Common myeloid progenitor, CD34-positive (primary cell): ENCODE data around the gene TBC1D5.

Experiments
- CTCF ChIA-PET: fragments of 350-600 bp; sonication (Branson Sonifier 250); formaldehyde crosslinking; loops from one replicate; lab custom pipeline; 2021; ENCODE audit warnings: antibody characterized with exemption; lab: Charles Lee
- POLR2A ChIA-PET: fragments of 350-600 bp; sonication (Branson Sonifier 250); formaldehyde crosslinking; loops from one replicate; lab custom pipeline; 2021; ENCODE audit warnings: antibody characterized with exemption; lab: Charles Lee
- DNase-seq, 3 donors: peaks; one replicate each; pipeline versions ENCODE4 v3.0.0 to v3.0.0-alpha.2; 2013
- H3K27ac ChIP-seq, 2 experiments: 1 replicate in 1 of 2; 2 replicates in 1 of 2; pipeline ENCODE4 v1.7.0; 2013; ENCODE audit warnings: inconsistent platforms in 2 of 2, low read length in 2 of 2, mild to moderate bottlenecking in 2 of 2, low read depth in 1 of 2, moderate library complexity in 1 of 2; ENCODE audit not compliant: severe bottlenecking in 2 of 2, insufficient read depth in 1 of 2, poor library complexity in 1 of 2
- H3K27me3 ChIP-seq, 5 experiments: replicated peaks in 2 of 5; 1 replicate in 3 of 5; 2 replicates in 2 of 5; pipeline versions ENCODE4 v1.6.1 to v1.7.0; 2013; ENCODE audit warnings: low read length in 4 of 5, mild to moderate bottlenecking in 2 of 5, moderate library complexity in 2 of 5, inconsistent platforms in 1 of 5; ENCODE audit not compliant: insufficient read depth in 5 of 5, control insufficient read depth in 4 of 5
- H3K36me3 ChIP-seq, 4 experiments: 1 replicate in 2 of 4; 2 replicates in 2 of 4; pipeline versions ENCODE4 v1.6.1 to v1.7.0; 2013; ENCODE audit warnings: low read length in 3 of 4, control low read depth in 1 of 4, mild to moderate bottlenecking in 1 of 4; ENCODE audit not compliant: control insufficient read depth in 4 of 4, insufficient read depth in 4 of 4
- H3K4me1 ChIP-seq, 4 experiments: 1 replicate in 3 of 4; 2 replicates in 1 of 4; pipeline versions ENCODE4 v1.6.1 to v1.7.1; 2013; ENCODE audit warnings: low read length in 3 of 4, mild to moderate bottlenecking in 3 of 4, control low read depth in 1 of 4, inconsistent platforms in 1 of 4, moderate library complexity in 1 of 4; ENCODE audit not compliant: control insufficient read depth in 4 of 4, insufficient read depth in 4 of 4; ENCODE audit errors: control extremely low read depth in 1 of 4
- H3K4me3 ChIP-seq, 7 experiments: 1 replicate in 4 of 7; 2 replicates in 3 of 7; pipeline versions ENCODE4 v1.5.1 to v1.7.0; 2013; ENCODE audit warnings: mild to moderate bottlenecking in 7 of 7, low read length in 6 of 7, moderate library complexity in 6 of 7, inconsistent platforms in 2 of 7, low read depth in 2 of 7, control low read depth in 1 of 7; ENCODE audit not compliant: insufficient read depth in 4 of 7, control insufficient read depth in 1 of 7; ENCODE audit errors: extremely low read depth in 1 of 7
- H3K9me3 ChIP-seq, 5 experiments: 1 replicate in 4 of 5; 2 replicates in 1 of 5; pipeline versions ENCODE4 v1.6.1 to v1.7.1; 2013; ENCODE audit warnings: low read length in 4 of 5, mild to moderate bottlenecking in 2 of 5, inconsistent platforms in 1 of 5, low read depth in 1 of 5, moderate library complexity in 1 of 5; ENCODE audit not compliant: control insufficient read depth in 4 of 5, insufficient read depth in 2 of 5; ENCODE audit errors: control extremely low read depth in 1 of 5
- WGBS: methylation state at CpG from one replicate; pipeline ENCODE4 v1.1.5; 2013; ENCODE audit not compliant: insufficient coverage; 5-methylcytosine and 5-hydroxymethylcytosine counted together

Gene TBC1D5

DNA sequence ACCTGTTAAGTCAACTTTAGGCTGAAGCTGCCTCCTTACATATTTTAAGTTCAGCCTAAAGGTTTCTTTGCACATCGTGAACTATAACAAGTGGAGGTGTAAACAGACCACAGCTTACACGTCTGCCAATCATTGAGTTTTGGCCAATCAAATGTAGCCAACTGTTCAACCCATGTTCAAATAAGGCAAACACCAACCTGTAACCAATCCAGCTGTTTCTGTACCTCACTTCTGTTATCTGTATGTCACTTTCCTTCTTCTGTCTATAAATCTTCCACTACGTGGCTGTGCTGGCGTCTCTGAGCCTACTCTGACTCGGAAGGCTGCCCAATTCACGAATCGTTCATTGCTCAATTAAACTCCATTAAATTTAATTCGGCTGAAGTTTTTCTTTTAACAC is 356.0 kb downstream of the TBC1D5 start:
- DNase-seq, result no peak
- H3K9me3 ChIP-seq, result peaks cover 0 to 2% (median 0%) of the 10 kb centered on the region in 5 experiments
- H3K4me3 ChIP-seq, result no peak overlapping the region
- H3K27ac ChIP-seq, result no peak overlapping the region
- H3K36me3 ChIP-seq, result peaks cover 0 to 17% (median 9%) of the 10 kb centered on the region in 4 experiments
- no peaks in the 10 kb centered on the region for H3K27me3 ChIP-seq
- 98% methylated on average over 5 of the region's 8 CpGs for WGBS
- H3K4me1 ChIP-seq, result peaks cover 0 to under 1% (median 0%) of the 10 kb centered on the region in 4 experiments
- ChIA-PET POLR2A (no interaction called here), CTCF (interaction anchor here (0.9 to 1.2 kb wide), 2 partner anchors 10 to 20 kb away, joined by 3 to 4 read pairs; no protein-coding TSS in a partner anchor)

DNA sequence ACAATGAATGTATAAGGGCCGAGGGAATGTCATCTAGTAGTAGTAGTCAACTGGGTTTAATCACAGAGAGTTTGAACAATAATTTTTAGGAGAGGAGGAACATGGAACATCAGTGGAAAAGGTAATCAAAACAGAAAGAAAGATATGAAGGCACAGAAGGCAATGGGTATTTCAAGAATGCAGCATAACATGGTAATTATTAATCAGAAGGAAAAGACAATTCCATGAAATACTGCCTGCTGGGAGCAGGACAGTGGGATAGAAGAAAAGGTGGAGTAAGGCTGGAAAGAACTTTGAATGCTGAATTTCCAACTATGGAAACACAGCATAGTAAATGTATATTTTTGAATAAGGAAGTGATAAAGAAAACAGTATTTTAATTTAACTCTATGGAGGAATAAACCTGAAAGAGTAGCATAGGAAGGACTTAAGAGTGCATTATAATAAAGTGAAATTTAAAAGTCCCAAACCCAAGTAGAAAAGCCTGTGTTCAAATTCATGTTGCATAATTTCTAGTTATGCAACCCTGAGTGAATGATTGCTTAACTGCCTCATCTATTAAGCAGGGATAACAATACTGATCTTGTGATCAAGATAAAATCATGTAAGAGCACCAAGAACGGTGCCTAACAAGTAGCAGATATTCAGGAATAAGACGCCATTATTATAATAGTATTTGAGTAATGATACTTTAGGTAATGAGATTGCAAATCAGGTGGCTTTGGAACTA is 357.7 kb downstream of the TBC1D5 start:
- 92% methylated on average over 2 of the region's 3 CpGs for WGBS
- no peak for DNase-seq
- H3K27me3 ChIP-seq, result no peaks in the 10 kb centered on the region
- H3K27ac ChIP-seq, result no peak overlapping the region
- ChIA-PET POLR2A (interaction anchor here (0.6 kb wide), 1 partner anchor 9 kb away, joined by 3 read pairs; no protein-coding TSS in a partner anchor), CTCF (no interaction called here)
- H3K36me3 ChIP-seq, result peaks cover 0 to 6% (median 3%) of the 10 kb centered on the region in 4 experiments
- peaks cover 0 to 2% (median 0%) of the 10 kb centered on the region in 5 experiments for H3K9me3 ChIP-seq
- no peak overlapping the region for H3K4me3 ChIP-seq
- peaks cover 0 to 3% (median 0%) of the 10 kb centered on the region in 4 experiments for H3K4me1 ChIP-seq

DNA sequence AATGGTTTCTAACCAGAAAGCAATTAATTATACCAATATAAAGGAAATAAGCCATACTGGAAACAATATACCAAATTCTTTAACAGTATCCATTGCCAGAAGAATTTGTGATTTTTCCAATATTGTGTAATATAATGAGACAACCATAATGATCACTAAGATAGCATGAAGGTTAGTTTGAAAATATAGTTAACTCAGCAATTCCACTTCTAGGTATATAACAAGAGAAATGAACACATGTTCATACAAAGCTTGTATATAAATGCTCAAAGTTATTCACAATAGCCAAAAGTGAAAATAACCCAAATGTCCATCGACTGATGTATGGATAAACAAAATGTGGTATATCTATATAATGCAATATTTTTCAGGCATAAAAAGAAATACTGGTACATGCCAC is 369.1 kb downstream of the TBC1D5 start:
- ChIA-PET CTCF (no interaction called here), POLR2A (no interaction called here)
- Histone ChIP-seq H3K27ac (no peak overlapping the region), H3K9me3 (no peaks in the 10 kb centered on the region), H3K4me3 (no peak overlapping the region), H3K27me3 (no peaks in the 10 kb centered on the region), H3K36me3 (peaks cover 2 to 7% (median 4%) of the 10 kb centered on the region in 4 experiments), H3K4me1 (peaks cover 0 to 11% (median 3%) of the 10 kb centered on the region in 4 experiments)
- no CpG with 5 or more reads among the region's 1 CpG for WGBS
- DNase-seq, result no peak

DNA sequence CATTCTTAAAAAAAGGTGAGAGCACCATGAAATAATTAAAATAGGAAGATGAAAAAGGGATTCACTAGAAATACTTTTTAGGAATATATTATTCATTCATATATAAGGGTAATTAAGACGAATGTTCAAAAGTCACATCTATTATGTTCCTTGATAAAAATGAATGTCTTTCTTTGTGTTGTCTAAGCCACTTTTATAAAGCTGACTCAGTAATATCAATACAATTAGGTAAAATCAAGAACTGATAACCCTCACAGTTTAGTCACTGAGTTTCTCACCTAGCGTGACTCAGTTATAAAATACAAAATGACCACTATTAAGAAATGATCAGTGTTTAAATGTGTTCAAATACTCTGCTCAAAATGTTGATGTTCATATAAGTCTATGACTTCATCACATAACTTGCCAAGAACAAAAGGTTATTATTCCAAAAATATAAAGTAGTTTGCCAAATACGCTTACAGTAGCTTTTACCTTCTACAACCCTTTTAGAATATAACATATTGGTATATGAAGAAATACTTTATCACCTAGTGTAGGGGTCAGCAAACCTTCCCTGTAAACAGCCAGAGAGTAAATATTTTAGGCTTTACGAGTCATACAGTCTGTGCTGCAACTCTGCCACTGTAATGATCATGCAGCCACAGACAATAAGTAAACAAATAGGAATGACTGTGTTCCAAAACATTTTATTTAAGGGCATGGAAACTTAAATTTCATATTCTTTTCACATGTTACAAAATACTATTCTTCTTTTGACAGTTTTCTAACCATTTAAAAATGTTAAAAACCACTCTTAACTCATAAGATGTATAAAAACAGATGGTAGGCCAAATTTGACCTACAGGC is 369.8 kb downstream of the TBC1D5 start:
- ChIA-PET CTCF (interaction anchor here (0.6 kb wide), 1 partner anchor 78 kb away, joined by 3 read pairs; no protein-coding TSS in a partner anchor), POLR2A (no interaction called here)
- H3K9me3 ChIP-seq, result no peaks in the 10 kb centered on the region
- WGBS, result 100% methylated on average over 1 of the region's 4 CpGs
- H3K4me1 ChIP-seq, result peaks cover 0 to 11% (median 3%) of the 10 kb centered on the region in 4 experiments
- no peak for DNase-seq
- peaks cover 2 to 7% (median 4%) of the 10 kb centered on the region in 4 experiments for H3K36me3 ChIP-seq
- H3K27ac ChIP-seq, result no peak overlapping the region
- no peak overlapping the region for H3K4me3 ChIP-seq
- no peaks in the 10 kb centered on the region for H3K27me3 ChIP-seq

DNA sequence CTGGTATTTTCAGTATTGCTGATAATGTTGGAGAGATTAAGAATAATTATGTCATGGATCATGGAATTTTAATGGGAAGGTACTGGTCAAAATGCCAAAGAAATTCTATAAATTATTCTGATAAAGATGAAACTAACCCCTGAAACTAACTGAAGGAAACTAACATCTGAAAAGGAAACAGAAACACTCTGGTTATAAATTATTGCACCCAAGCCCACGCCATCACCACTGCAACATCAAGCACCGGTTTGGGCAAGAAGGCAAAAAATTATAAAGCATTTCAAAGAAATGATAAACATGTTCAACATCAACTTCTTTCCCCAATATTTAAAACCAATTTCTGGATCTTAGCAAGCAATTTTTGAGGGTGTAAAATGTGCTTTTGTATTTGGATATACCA is 372.5 kb downstream of the TBC1D5 start:
- no CpG with 5 or more reads among the region's 2 CpGs for WGBS

DNA sequence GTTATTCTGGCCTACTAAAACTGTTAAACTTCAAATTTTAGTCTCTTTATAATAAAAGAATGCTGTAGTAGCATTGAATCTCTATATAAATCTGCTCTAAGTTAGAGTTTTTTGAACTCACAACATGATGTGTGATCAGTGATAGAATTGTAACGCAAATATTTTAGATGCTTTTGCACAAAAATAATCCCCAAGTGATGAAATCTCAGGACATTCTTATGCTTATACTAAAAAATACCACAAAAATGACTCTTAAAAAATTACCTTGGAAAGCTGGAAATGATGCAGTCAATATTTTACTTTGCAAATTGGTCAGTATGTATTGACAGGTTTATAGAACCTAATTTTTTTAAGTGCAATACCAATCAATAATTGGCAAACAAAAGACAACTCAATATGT is 375.3 kb downstream of the TBC1D5 start:
- Histone ChIP-seq H3K4me3 (no peak overlapping the region), H3K36me3 (peaks cover 2 to 7% (median 4%) of the 10 kb centered on the region in 4 experiments), H3K4me1 (peaks cover 0 to 11% (median 3%) of the 10 kb centered on the region in 4 experiments), H3K27me3 (no peaks in the 10 kb centered on the region), H3K27ac (no peak overlapping the region), H3K9me3 (no peaks in the 10 kb centered on the region)
- ChIA-PET CTCF (no interaction called here), POLR2A (no interaction called here)
- WGBS, result no CpG with 5 or more reads among the region's 1 CpG
- no peak for DNase-seq

More for the DNA sequence above, 372.5 kb downstream of the TBC1D5 start:
- Histone ChIP-seq H3K27me3 (no peaks in the 10 kb centered on the region), H3K9me3 (no peaks in the 10 kb centered on the region), H3K27ac (peak overlapping the region in 1 of 2 experiments; percentile 55), H3K4me3 (peak overlapping the region in 1 of 7 experiments; percentile 36), H3K4me1 (peaks cover 0 to 11% (median 3%) of the 10 kb centered on the region in 4 experiments), H3K36me3 (peaks cover 2 to 7% (median 3%) of the 10 kb centered on the region in 4 experiments)
- ChIA-PET CTCF (no interaction called here), POLR2A (no interaction called here)
- DNase-seq, result peak in 2 of 3 donors; percentile 17 to 24
